Posterior cingulate gyrus (tissue), 11 donors: Measurements from ENCODE around the gene CACNG8.

Experiments used
- DNase-seq, 10 donors: peaks; one replicate each; pipeline versions ENCODE4 v3.0.0 to v3.0.0-alpha.2; 2020 to 2021; ENCODE audit warnings: mixed read lengths in 3 of 10
- intact Hi-C: fragments of 100-400 bp; cut with DNase I; formaldehyde crosslinking; loops from one replicate; pipeline ENCODE4 v1.15.1; 2023

CACNG8 gene

GRCh38 chr19:53960886-53961285 lies 1.9 kb upstream of the CACNG8 start:
- peak in 2 of 10 donors; percentile 8 to 41 for DNase-seq
- intact Hi-C loops: no loop called here

GRCh38 chr19:53961523-53962356 lies 997 bp upstream of the CACNG8 start:
- intact Hi-C loops: no loop called here
- peak in 2 of 10 donors; percentile 59 to 78 for DNase-seq

- intact Hi-C loops: no loop called here
- DNase-seq: peak in 2 of 10 donors; percentile 18 to 42
Observed at GRCh38 chr19:53965091-53965490, 2.4 kb downstream of the CACNG8 start.

- DNase-seq: peak in 1 of 10 donors; percentile 67
- intact Hi-C loops: no loop called here
Observed at GRCh38 chr19:53966931-53967330, 4.2 kb downstream of the CACNG8 start.

GRCh38 chr19:53969366-53969765 lies 6.6 kb downstream of the CACNG8 start:
- peak in 2 of 10 donors; percentile 52 for DNase-seq
- intact Hi-C loops: no loop called here

- intact Hi-C loops: no loop called here
- no peak for DNase-seq
Observed at GRCh38 chr19:53971673-53972072, 8.9 kb downstream of the CACNG8 start.

GRCh38 chr19:53977429-53977990 lies 14.8 kb downstream of the CACNG8 start:
- peak; percentile 55 to 96 (median 82) for DNase-seq
- intact Hi-C loops: loop anchor here (1.0 kb wide), 1 partner anchor 69 kb away; no protein-coding TSS in a partner anchor

- intact Hi-C loops: loop anchor here (1.0 kb wide), 1 partner anchor 70 kb away; no protein-coding TSS in a partner anchor
- DNase-seq: peak; percentile 66 to 99 (median 94)
Observed at GRCh38 chr19:53977991-53978731, 15.4 kb downstream of the CACNG8 start.

- peak in 2 of 10 donors; percentile 25 to 30 for DNase-seq
- intact Hi-C loops: no loop called here
Observed at GRCh38 chr19:53978975-53979801, 16.5 kb downstream of the CACNG8 start.

GRCh38 chr19:53980539-53981375 lies 18.0 kb downstream of the CACNG8 start:
- peak in 4 of 10 donors; percentile 47 to 91 (median 72) for DNase-seq

GRCh38 chr19:53981376-53981951 lies 18.7 kb downstream of the CACNG8 start:
- intact Hi-C loops: loop anchor here (10.0 kb wide), 1 partner anchor 123 kb away; the partner anchor contains the start of genes NDUFA3 and OSCAR
- no peak for DNase-seq

More at GRCh38 chr19:53980539-53981375, 18.0 kb downstream of the CACNG8 start:
- intact Hi-C loops: loop anchor here (10.0 kb wide), 1 partner anchor 124 kb away; the partner anchor contains the start of genes NDUFA3 and OSCAR

GRCh38 chr19:53982001-53982451 lies 19.3 kb downstream of the CACNG8 start:
- intact Hi-C loops: loop anchor here (10.0 kb wide), 1 partner anchor 123 kb away; the partner anchor contains the start of genes NDUFA3 and OSCAR
- DNase-seq: peak in 2 of 10 donors; percentile 70 to 87

- peak in 1 of 10 donors; percentile 64 for DNase-seq
- intact Hi-C loops: loop anchor here (10.0 kb wide), 1 partner anchor 122 kb away; the partner anchor contains the start of genes NDUFA3 and OSCAR
Observed at GRCh38 chr19:53982611-53983010, 19.9 kb downstream of the CACNG8 start.

- peak in 2 of 10 donors; percentile 64 to 80 for DNase-seq
Observed at GRCh38 chr19:53983457-53984289, 20.9 kb downstream of the CACNG8 start.

GRCh38 chr19:53985863-53986262 lies 23.1 kb downstream of the CACNG8 start:
- intact Hi-C loops: loop anchor here (10.0 kb wide), 1 partner anchor 119 kb away; the partner anchor contains the start of genes NDUFA3 and OSCAR
- no peak for DNase-seq

More at GRCh38 chr19:53983457-53984289, 20.9 kb downstream of the CACNG8 start:
- intact Hi-C loops: loop anchor here (10.0 kb wide), 1 partner anchor 121 kb away; the partner anchor contains the start of genes NDUFA3 and OSCAR

GRCh38 chr19:53988981-53989380 lies 26.2 kb downstream of the CACNG8 start:
- no peak for DNase-seq
- intact Hi-C loops: loop anchor here (10.0 kb wide), 1 partner anchor 116 kb away; the partner anchor contains the start of genes NDUFA3 and OSCAR
